ENCODE measurements around the gene RRP7A. TPM values are rescaled to one million over a fixed set of nuclear protein-coding genes. Genes with fewer than 3 reads are reported as not detected.
"Not testable (repeated sequence)": the region's sequence is repeated elsewhere in the genome, so short reads cannot be mapped to it uniquely, and the experiment has no call there.

RRP7A gene
- total and polyA plus RNA-seq, 2 donors (not counting 3 experiments of a cell fraction or from before 2014, with no cell fraction given): 35.3 to 83.7 TPM

DNA sequence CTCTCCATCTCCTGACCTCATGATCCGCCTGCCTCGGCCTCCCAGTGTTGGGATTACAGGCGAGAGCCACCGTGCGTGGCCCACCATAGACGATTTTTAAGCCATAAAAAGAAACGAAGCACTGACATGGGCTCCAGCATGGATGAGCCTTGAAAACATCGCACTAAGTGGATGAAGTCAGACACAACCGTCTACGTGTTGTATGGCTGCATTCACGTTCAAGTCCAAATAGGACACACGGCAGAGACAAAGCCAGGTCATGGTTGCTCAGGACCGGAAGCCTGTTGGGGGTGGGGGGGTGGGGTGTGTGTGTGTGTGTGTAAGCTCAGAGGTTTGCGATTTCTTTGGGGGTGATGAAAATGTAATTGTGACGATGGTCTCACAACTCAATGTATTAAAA is 10.0 kb downstream of the RRP7A start:
- intact Hi-C loops (cut with micrococcal nuclease) (no loop called here), dilution Hi-C loops (cut with MboI; ENCODE audit: extremely low pct_ligation_motif_present, low sequenced_read_pairs) (no loop called here)
- DNase-seq (ENCODE audit: low read depth, low spot score): no peak
- Histone ChIP-seq H3K4me1 (ENCODE audit: control insufficient read depth, extremely low read depth, insufficient read depth, low read length) (no peaks in the 10 kb centered on the region), H3K4me2 (ENCODE audit: insufficient read depth, low read length) (no peak overlapping the region), H3K27me3 (ENCODE audit: control insufficient read depth in 2 of 2, insufficient read depth in 2 of 2, low read length in 2 of 2) (no peaks in the 10 kb centered on the region), H4K20me1 (replicated peaks; ENCODE audit: control insufficient read depth, extremely low read depth, insufficient read depth, low read length) (no peaks in the 10 kb centered on the region), H3K36me3 (ENCODE audit: control insufficient read depth in 2 of 2, extremely low read depth in 1 of 2, insufficient read depth in 2 of 2, low read length in 2 of 2) (peaks cover 0 to 12% of the 10 kb centered on the region in 2 experiments), H3K9ac (replicated peaks; ENCODE audit: extremely low read depth, insufficient read depth, low read length) (no peak overlapping the region), H3K27ac (ENCODE audit: insufficient read depth, low read depth, low read length) (no peak overlapping the region), H3K79me2 (ENCODE audit: control insufficient read depth, insufficient read depth, low read length) (no peaks in the 10 kb centered on the region), H3K4me3 (replicated peaks in 1 of 3; ENCODE audit: insufficient read depth in 1 of 3, low read depth in 1 of 3, low read length in 3 of 3) (no peak overlapping the region), H2AFZ (ENCODE audit: low read depth, low read length) (no peak overlapping the region), H3K9me1 (replicated peaks; ENCODE audit: control insufficient read depth, extremely low read depth, insufficient read depth, low read length) (no peaks in the 10 kb centered on the region), H3K9me3 (replicated peaks; ENCODE audit: control insufficient read depth, insufficient read depth, low read length) (no peaks in the 10 kb centered on the region)
- FAIRE-seq: no peak
- CTCF ChIA-PET: no interaction called here
- no TSS peak for BruUV-seq (replicated peaks)
- TF ChIP-seq POLR2AphosphoS5 (IDR thresholded peaks at IDR 0.05; ENCODE audit: insufficient read depth, low read depth, low read length) (no peak), POLR2A (IDR thresholded peaks at IDR 0.05; ENCODE audit: low read depth, low read length) (peak; percentile 36)
- POLR2A ChIA-PET: interaction anchor here (0.7 kb wide), 1 partner anchor 64 kb away, joined by 8 read pairs; no protein-coding TSS in a partner anchor

DNA sequence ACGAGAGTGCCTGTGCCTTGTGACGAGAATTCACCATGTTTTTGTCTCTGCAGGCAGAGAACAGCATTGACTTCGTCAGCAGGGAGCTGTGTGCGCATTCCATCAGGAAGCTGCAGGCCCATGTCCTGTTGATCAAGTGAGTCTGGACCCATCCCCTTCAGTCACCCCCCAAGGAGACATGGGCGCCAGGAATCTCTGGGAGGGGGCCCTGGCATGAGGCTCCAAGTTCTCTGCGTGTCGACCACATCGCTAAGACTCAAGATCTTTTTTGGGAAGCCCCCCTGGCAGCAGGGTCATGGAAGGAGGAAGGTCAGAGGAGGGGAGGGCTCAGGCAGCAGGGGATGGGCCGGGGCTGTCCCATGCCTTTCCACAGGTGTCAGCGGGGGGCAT is 10.6 kb downstream of the RRP7A start:
- peak; percentile 56 for FAIRE-seq
- H3K79me2 ChIP-seq (ENCODE audit: control insufficient read depth, insufficient read depth, low read length); H3K4me2 ChIP-seq (ENCODE audit: insufficient read depth, low read length); H3K27ac ChIP-seq (ENCODE audit: insufficient read depth, low read depth, low read length); CTCF ChIA-PET; H3K9ac ChIP-seq (replicated peaks; ENCODE audit: extremely low read depth, insufficient read depth, low read length); H2AFZ ChIP-seq (ENCODE audit: low read depth, low read length); H3K4me3 ChIP-seq (replicated peaks in 1 of 3; ENCODE audit: insufficient read depth in 1 of 3, low read depth in 1 of 3, low read length in 3 of 3); DNase-seq (ENCODE audit: low read depth, low spot score); H3K9me1 ChIP-seq (replicated peaks; ENCODE audit: control insufficient read depth, extremely low read depth, insufficient read depth, low read length); BruUV-seq (replicated peaks); H4K20me1 ChIP-seq (replicated peaks; ENCODE audit: control insufficient read depth, extremely low read depth, insufficient read depth, low read length); dilution Hi-C loops (cut with MboI; ENCODE audit: extremely low pct_ligation_motif_present, low sequenced_read_pairs); intact Hi-C loops (cut with micrococcal nuclease); H3K36me3 ChIP-seq (ENCODE audit: control insufficient read depth in 2 of 2, extremely low read depth in 1 of 2, insufficient read depth in 2 of 2, low read length in 2 of 2); POLR2A ChIA-PET; H3K4me1 ChIP-seq (ENCODE audit: control insufficient read depth, extremely low read depth, insufficient read depth, low read length); H3K9me3 ChIP-seq (replicated peaks; ENCODE audit: control insufficient read depth, insufficient read depth, low read length); H3K27me3 ChIP-seq (ENCODE audit: control insufficient read depth in 2 of 2, insufficient read depth in 2 of 2, low read length in 2 of 2): not testable (repeated sequence)

DNA sequence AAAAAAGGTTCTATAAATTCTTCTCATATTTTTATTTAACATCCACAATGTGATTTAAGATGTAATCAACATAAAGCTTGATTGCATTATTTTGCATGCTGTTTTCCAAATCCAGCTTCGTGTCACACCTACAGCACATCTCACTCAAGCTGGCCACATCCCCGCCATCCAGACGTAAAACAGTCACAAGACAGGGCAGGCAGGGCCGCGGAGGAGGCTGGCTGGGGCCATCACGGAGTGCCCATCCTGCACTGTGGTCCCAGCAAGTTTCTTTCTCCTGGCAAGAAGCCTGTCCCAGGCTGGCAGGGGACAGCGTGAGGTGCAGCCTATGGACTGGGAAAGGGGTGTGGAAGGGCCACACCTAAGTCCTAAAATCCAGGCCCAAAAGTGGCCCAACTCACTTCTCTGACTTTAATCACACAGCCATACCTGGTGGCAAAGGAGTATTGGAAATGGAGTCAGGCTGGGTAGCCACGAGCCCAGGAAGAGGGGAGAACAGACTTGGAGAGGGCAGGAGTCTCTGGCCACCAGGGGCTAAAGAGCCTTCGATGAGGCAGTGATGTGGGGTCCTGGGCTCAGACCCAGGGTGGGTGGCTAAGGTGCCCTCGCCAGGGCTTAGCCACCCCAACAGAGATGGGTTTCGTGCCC is 11.1 kb downstream of the RRP7A start:
- H3K9me1 ChIP-seq (replicated peaks; ENCODE audit: control insufficient read depth, extremely low read depth, insufficient read depth, low read length); H3K27me3 ChIP-seq (ENCODE audit: control insufficient read depth in 2 of 2, insufficient read depth in 2 of 2, low read length in 2 of 2); H4K20me1 ChIP-seq (replicated peaks; ENCODE audit: control insufficient read depth, extremely low read depth, insufficient read depth, low read length); H3K4me3 ChIP-seq (replicated peaks in 1 of 3; ENCODE audit: insufficient read depth in 1 of 3, low read depth in 1 of 3, low read length in 3 of 3); H3K4me1 ChIP-seq (ENCODE audit: control insufficient read depth, extremely low read depth, insufficient read depth, low read length); dilution Hi-C loops (cut with MboI; ENCODE audit: extremely low pct_ligation_motif_present, low sequenced_read_pairs); POLR2A ChIA-PET; H3K4me2 ChIP-seq (ENCODE audit: insufficient read depth, low read length); H3K27ac ChIP-seq (ENCODE audit: insufficient read depth, low read depth, low read length); H3K79me2 ChIP-seq (ENCODE audit: control insufficient read depth, insufficient read depth, low read length); H3K36me3 ChIP-seq (ENCODE audit: control insufficient read depth in 2 of 2, extremely low read depth in 1 of 2, insufficient read depth in 2 of 2, low read length in 2 of 2); FAIRE-seq; H3K9ac ChIP-seq (replicated peaks; ENCODE audit: extremely low read depth, insufficient read depth, low read length); H3K9me3 ChIP-seq (replicated peaks; ENCODE audit: control insufficient read depth, insufficient read depth, low read length); intact Hi-C loops (cut with micrococcal nuclease); H2AFZ ChIP-seq (ENCODE audit: low read depth, low read length); CTCF ChIA-PET; DNase-seq (ENCODE audit: low read depth, low spot score): not testable (repeated sequence)
- BruUV-seq (replicated peaks): TSS peak; percentile 5
